ENCODE data around the gene ARHGAP26. TPM values are rescaled to one million over a fixed set of nuclear protein-coding genes. Genes with fewer than 3 reads are reported as not detected.

ARHGAP26 gene
- total and polyA plus RNA-seq, 2 of the 4 experiments (the other 2 are of a cell fraction): 0.54 to 0.56 TPM

- Histone ChIP-seq H2AFZ (replicated peaks; ENCODE audit: low read length, poor library complexity) (no peak overlapping the region), H2AK9ac (replicated peaks; ENCODE audit: low read depth, low read length, poor library complexity) (no peak overlapping the region), H3K4ac (ENCODE audit: low read depth, low read length) (no peak overlapping the region), H2BK5ac (ENCODE audit: low read depth, low read length, poor library complexity, severe bottlenecking) (no peak overlapping the region), H3K27ac (ENCODE audit: insufficient read depth, low read length) (no peak overlapping the region), H3K4me1 (ENCODE audit: control insufficient read depth, insufficient read depth, low read length) (peaks cover 6% of the 10 kb centered on the region), H3K14ac (replicated peaks; ENCODE audit: low read depth, low read length) (no peak overlapping the region), H3K79me1 (ENCODE audit: low read depth in 1 of 2, low read length in 2 of 2) (no peaks in the 10 kb centered on the region), H3K56ac (ENCODE audit: extremely low read depth, insufficient read depth, low read length) (no peak overlapping the region), H2AK5ac (ENCODE audit: low read depth, low read length) (peak overlapping the region; percentile 26), H3K4me3 (ENCODE audit: insufficient read depth, low read depth, low read length) (no peak overlapping the region), H4K20me1 (ENCODE audit: insufficient read depth, low read length) (no peaks in the 10 kb centered on the region), H3K36me3 (ENCODE audit: control insufficient read depth, insufficient read depth, low read length) (no peaks in the 10 kb centered on the region), H3K27me3 (ENCODE audit: control insufficient read depth, insufficient read depth, low read length) (no peaks in the 10 kb centered on the region), H3K9me1 (ENCODE audit: insufficient read depth, low read length) (no peaks in the 10 kb centered on the region), H3K18ac (ENCODE audit: low read depth, low read length) (no peak overlapping the region), H4K91ac (ENCODE audit: insufficient read depth, low read depth, low read length) (no peak overlapping the region), H4K8ac (ENCODE audit: low read depth in 2 of 2, low read length in 2 of 2) (no peak overlapping the region), H3K23ac (ENCODE audit: low read depth, low read length) (no peak overlapping the region), H2BK120ac (ENCODE audit: low read depth, low read length) (no peak overlapping the region), H2BK15ac (ENCODE audit: low read depth, low read length) (no peak overlapping the region), H4K5ac (ENCODE audit: low read depth, low read length) (no peak overlapping the region; the same call in 1 of the 2 replicates), H2BK20ac (ENCODE audit: low read depth, low read length) (no peak overlapping the region), H3K9me3 (ENCODE audit: control insufficient read depth, insufficient read depth, low read length) (no peaks in the 10 kb centered on the region), H3K9ac (ENCODE audit: low read depth, low read length) (no peak overlapping the region), H3K4me2 (ENCODE audit: low read depth, low read length) (no peak overlapping the region)
- no peak for TF ChIP-seq CEBPB (IDR thresholded peaks at IDR 0.05; ENCODE audit: low read depth, low read length)
- no peak for TF ChIP-seq FOS (IDR thresholded peaks at IDR 0.05; ENCODE audit: low read depth, low read length)
- no peak for TF ChIP-seq MAFK (IDR thresholded peaks at IDR 0.05; ENCODE audit: low read depth, low read length)
- TF ChIP-seq POLR2A (IDR thresholded peaks at IDR 0.05; ENCODE audit: low read depth, low read length): no peak
- TF ChIP-seq ELK1 (IDR thresholded peaks at IDR 0.05; ENCODE audit: borderline replicate concordance, low read depth, low read length): no peak
- no peak for TF ChIP-seq RAD21 (IDR thresholded peaks at IDR 0.05; ENCODE audit: low read length)
- in situ Hi-C loops (cut with MboI; ENCODE audit: low sequenced_read_pairs) (no loop called here), dilution Hi-C loops (cut with HindIII; ENCODE audit: low sequenced_read_pairs, unreplicated experiment) (no loop called here), intact Hi-C loops (cut with micrococcal nuclease) (loop anchor here (10.0 kb wide), 1 partner anchor 146 kb away; no protein-coding TSS in a partner anchor)
- WGBS, 2 experiments (ENCODE audit: extremely low coverage in 2 of 2, insufficient read length in 1 of 2): 90% methylated on average over 2 of the region's 2 CpGs; no CpG with 5 or more reads in 1 of the 2 experiments
- ChIA-PET POLR2A (ENCODE audit: unreplicated experiment) (no interaction called here), CTCF (interaction anchor here (0.7 kb wide), 1 partner anchor 26 kb away, joined by 4 read pairs; no protein-coding TSS in a partner anchor)
- ATAC-seq (ENCODE audit: low read depth): no peak
- no TSS peak for BruUV-seq (replicated peaks)
- no peak for DNase-seq
These were observed 400.8 kb downstream of the ARHGAP26 start for GRCh38 chr5:143170977-143171376.
